GM12864 (cell line): ENCODE data around the gene TACR1.
"Not testable (repeated sequence)": the region's sequence is repeated elsewhere in the genome, so short reads cannot be mapped to it uniquely, and the experiment has no call there.

Source experiments
- DNase-seq: peaks from one replicate; pipeline ENCODE4 v3.0.0-alpha.2; 2011; ENCODE audit warnings: low read depth
- H3K4me3 ChIP-seq: 2 replicates; pipeline ENCODE4 v1.5.1; 2011; ENCODE audit warnings: mild to moderate bottlenecking, low read depth, low read length, control low read depth
- CTCF ChIP-seq: IDR thresholded peaks from 2 replicates; pipeline ENCODE4 v1.5.1; 2011; ENCODE audit warnings: low read depth, mild to moderate bottlenecking, moderate library complexity, low read length, control low read depth, inconsistent platforms; ENCODE audit errors: missing control alignments

Gene TACR1

GRCh38 chr2:75199428-75200011, at the start of gene TACR1:
TACR1 (minus strand) TSS chr2:75199520; CDS start chr2:75198934, 586 bp downstream.
- peak; percentile 59 for TF ChIP-seq CTCF
- H3K4me3 ChIP-seq = no peak within 1 kb of the TSS
- DNase-seq = no peak

GRCh38 chr2:75248581-75248980, 49.3 kb upstream of the TACR1 start:
- DNase-seq, H3K4me3 ChIP-seq: not testable (repeated sequence)

- H3K4me3 ChIP-seq = no peak overlapping the region
- DNase-seq = no peak
- TF ChIP-seq CTCF = no peak
These were observed 47.3 kb upstream of the TACR1 start for GRCh38 chr2:75246441-75247167.

GRCh38 chr2:75243219-75243618, 43.9 kb upstream of the TACR1 start:
- TF ChIP-seq CTCF = no peak
- DNase-seq = no peak
- no peak overlapping the region for H3K4me3 ChIP-seq

GRCh38 chr2:75241696-75242095, 42.4 kb upstream of the TACR1 start:
- TF ChIP-seq CTCF = peak; percentile 35
- no peak for DNase-seq
- H3K4me3 ChIP-seq = no peak overlapping the region

GRCh38 chr2:75238670-75239330, 39.5 kb upstream of the TACR1 start:
- no peak for DNase-seq
- TF ChIP-seq CTCF = no peak
- H3K4me3 ChIP-seq = no peak overlapping the region

GRCh38 chr2:75237296-75237695, 38.0 kb upstream of the TACR1 start:
- no peak for DNase-seq
- H3K4me3 ChIP-seq = no peak overlapping the region
- no peak for TF ChIP-seq CTCF
